Nephron (organoid): ENCODE measurements around the gene NFE2.

Experiments
- H3K27ac Mint-ChIP-seq, 3 experiments: 2 replicates each; pipeline ENCODE4 v1.8.0; 2020; ENCODE audit warnings: mixed read lengths in 3 of 3, mild to moderate bottlenecking in 2 of 3, moderate library complexity in 1 of 3
- H3K27me3 Mint-ChIP-seq: 2 replicates; pipeline ENCODE4 v1.8.0; 2021; ENCODE audit warnings: low read depth, mild to moderate bottlenecking, moderate library complexity, mixed read lengths
- H3K36me3 Mint-ChIP-seq: 2 replicates; pipeline ENCODE4 v1.8.0; 2020; ENCODE audit warnings: low read depth, mixed read lengths
- H3K4me1 Mint-ChIP-seq: 2 replicates; pipeline ENCODE4 v1.8.0; 2020; ENCODE audit warnings: mixed read lengths
- H3K4me3 Mint-ChIP-seq, 3 experiments: 2 replicates each; pipeline ENCODE4 v1.8.0; 2020; ENCODE audit warnings: mild to moderate bottlenecking in 3 of 3, mixed read lengths in 3 of 3, moderate library complexity in 2 of 3
- H3K9me3 Mint-ChIP-seq: 2 replicates; pipeline ENCODE4 v1.8.0; 2020; ENCODE audit warnings: mixed read lengths
- CTCF ChIP-seq, 3 experiments: fragments of 200-600 bp; sonication (generic); IDR thresholded peaks; one replicate each; pipeline ENCODE4 v1.5.0; 2021; ENCODE audit warnings: antibody characterized with exemption in 3 of 3; ENCODE audit not compliant: unreplicated experiment in 3 of 3

Gene NFE2

GRCh38 chr12:54249489-54249888, 51.3 kb downstream of the NFE2 start:
- Mint-ChIP-seq H3K36me3 (peaks cover 66% of the 10 kb centered on the region), H3K27me3 (no peaks in the 10 kb centered on the region), H3K9me3 (no peaks in the 10 kb centered on the region), H3K4me3 (peak overlapping the region in 1 of 3 experiments; percentile 15), H3K27ac (peak overlapping the region; percentile 85 to 94 (median 87)), H3K4me1 (peaks cover 27% of the 10 kb centered on the region)
- TF ChIP-seq CTCF (IDR thresholded peaks at IDR 0.05; ENCODE audit: unreplicated experiment in 3 of 3): no peak

GRCh38 chr12:54246011-54246641, 54.7 kb downstream of the NFE2 start:
- H3K4me3 Mint-ChIP-seq: no peak overlapping the region
- H3K9me3 Mint-ChIP-seq: no peaks in the 10 kb centered on the region
- H3K27ac Mint-ChIP-seq: peak overlapping the region; percentile 9 to 51 (median 14)
- no peak for TF ChIP-seq CTCF (IDR thresholded peaks at IDR 0.05; ENCODE audit: unreplicated experiment in 3 of 3)
- no peaks in the 10 kb centered on the region for H3K27me3 Mint-ChIP-seq
- peaks cover 21% of the 10 kb centered on the region for H3K4me1 Mint-ChIP-seq
- peaks cover 54% of the 10 kb centered on the region for H3K36me3 Mint-ChIP-seq
